Measurements from ENCODE around the gene NIPAL3. TPM values are rescaled to one million over a fixed set of nuclear protein-coding genes. Genes with fewer than 3 reads are reported as not detected.

The NIPAL3 gene
- total RNA-seq, 1 experiment from 2014 or later: 7.7 TPM

GRCh38 chr1:24441996-24442668, 26.5 kb downstream of the NIPAL3 start:
- no peak overlapping the region for H3K23ac ChIP-seq (ENCODE audit: insufficient read length, low read depth, low read length)
- no peak overlapping the region for H2AFZ ChIP-seq (ENCODE audit: low read length)
- no peak for DNase-seq
- no CpG with 5 or more reads among the region's 14 CpGs for WGBS (ENCODE audit: extremely low coverage, insufficient read length, low lambda C conversion rate)
- peaks cover 0 to 7% (median 5%) of the 10 kb centered on the region in 3 experiments; a peak in 4 of 7 replicates for H3K36me3 Mint-ChIP-seq (ENCODE audit: insufficient read depth in 1 of 3, low read depth in 3 of 3)
- no peaks in the 10 kb centered on the region for H3K4me1 ChIP-seq (ENCODE audit: insufficient read depth, low read length)
- H3K4me3 Mint-ChIP-seq: no peak overlapping the region
- H3T11ph ChIP-seq (ENCODE audit: low read length): no peak overlapping the region
- no peaks in the 10 kb centered on the region for H3K27me3 Mint-ChIP-seq (ENCODE audit: low read depth)
- no peak overlapping the region for H3K27ac ChIP-seq (ENCODE audit: insufficient read length, low read depth, low read length)
- no peak for TF ChIP-seq CTCF (conservative IDR thresholded peaks at IDR 0.05)
- no peak overlapping the region for H4K5ac ChIP-seq (ENCODE audit: insufficient read length, low read depth, low read length)
- no peak overlapping the region for H2BK15ac ChIP-seq (ENCODE audit: low read depth, low read length)
- no peaks in the 10 kb centered on the region for H3K79me2 ChIP-seq (ENCODE audit: insufficient read depth, low read length)
- H3K14ac ChIP-seq (ENCODE audit: insufficient read depth, low read length): no peak overlapping the region
- no peaks in the 10 kb centered on the region for H3K79me1 ChIP-seq (ENCODE audit: insufficient read depth, low read depth, low read length, poor library complexity, severe bottlenecking)
- no peak overlapping the region for H2BK20ac ChIP-seq (ENCODE audit: low read depth, low read length, poor library complexity, severe bottlenecking)
- H3K4me2 ChIP-seq (ENCODE audit: insufficient read depth, insufficient read length, low read length): no peak overlapping the region
- H4K20me1 ChIP-seq (ENCODE audit: control insufficient read depth, insufficient read depth, insufficient read length): no peaks in the 10 kb centered on the region
- no peak overlapping the region for H2BK5ac ChIP-seq (ENCODE audit: insufficient read length, low read length)
- H3K56ac ChIP-seq (ENCODE audit: insufficient read length, low read depth, low read length): no peak overlapping the region
- H3K4me1 Mint-ChIP-seq: peaks cover 11 to 34% of the 10 kb centered on the region in 2 experiments
- no peak overlapping the region for H3K9ac ChIP-seq (ENCODE audit: extremely low read depth, insufficient read length, low read length)
- H3K27ac Mint-ChIP-seq: no peak overlapping the region; a peak in 1 of 7 replicates
- no peaks in the 10 kb centered on the region for H3K27me3 ChIP-seq (ENCODE audit: insufficient read depth, low read length)
- no peaks in the 10 kb centered on the region for H3K9me3 Mint-ChIP-seq
- H2AK5ac ChIP-seq (ENCODE audit: insufficient read length, low read length): no peak overlapping the region
- no peaks in the 10 kb centered on the region for H3K9me3 ChIP-seq (ENCODE audit: control insufficient read depth, low read depth, low read length)
- H2BK120ac ChIP-seq (ENCODE audit: low read depth, low read length, poor library complexity, severe bottlenecking): no peak overlapping the region
- H4K8ac ChIP-seq (replicated peaks; ENCODE audit: insufficient read length, low read depth, low read length): no peak overlapping the region
- no peaks in the 10 kb centered on the region for H3K23me2 ChIP-seq (ENCODE audit: insufficient read length, low read depth, low read length, poor library complexity, severe bottlenecking)
- no peak overlapping the region for H2BK12ac ChIP-seq (ENCODE audit: insufficient read length, low read depth, low read length)
- no peak overlapping the region for H3K4ac ChIP-seq (ENCODE audit: low read depth, low read length)
- H4K91ac ChIP-seq (ENCODE audit: insufficient read length, low read depth, low read length): no peak overlapping the region
- H3K18ac ChIP-seq (ENCODE audit: insufficient read length, low read depth, low read length): no peak overlapping the region

Measured in H9 (cell line).